Calu3 (cell line): ENCODE measurements around the gene EIF2B1. TPM values are rescaled to one million over a fixed set of nuclear protein-coding genes. Genes with fewer than 3 reads are reported as not detected.

Source experiments
- BruUV-seq: library from RNA; stranded (reverse); fragments of 400-500 nt; replicated peaks from 2 replicates; lab custom pipeline; 2021; lab: Mats Ljungman, UMichigan
- CTCF ChIA-PET: fragments of 300-600 bp; sonication (Branson Sonifier 250); formaldehyde crosslinking; loops from one replicate; lab custom pipeline; 2022; ENCODE audit warnings: antibody characterized with exemption; lab: Charles Lee
- DNase-seq: peaks from one replicate; pipeline ENCODE4 v3.0.0; 2022
- H3K27ac Mint-ChIP-seq: one replicate; pipeline ENCODE4 v1.8.0; 2022; ENCODE audit warnings: mixed read lengths; ENCODE audit not compliant: unreplicated experiment
- H3K27me3 Mint-ChIP-seq: one replicate; pipeline ENCODE4 v1.8.0; 2022; ENCODE audit warnings: mixed read lengths; ENCODE audit not compliant: unreplicated experiment
- H3K36me3 Mint-ChIP-seq: one replicate; pipeline ENCODE4 v1.8.0; 2022; ENCODE audit warnings: mild to moderate bottlenecking, moderate library complexity, mixed read lengths; ENCODE audit not compliant: insufficient read depth, unreplicated experiment
- H3K4me1 Mint-ChIP-seq: one replicate; pipeline ENCODE4 v1.8.0; 2022; ENCODE audit warnings: mild to moderate bottlenecking, low read depth, mixed read lengths; ENCODE audit not compliant: unreplicated experiment
- H3K4me3 Mint-ChIP-seq: one replicate; pipeline ENCODE4 v1.8.0; 2022; ENCODE audit warnings: mild to moderate bottlenecking, low read depth, moderate library complexity, mixed read lengths; ENCODE audit not compliant: unreplicated experiment
- H3K9me3 Mint-ChIP-seq: one replicate; pipeline ENCODE4 v1.8.0; 2022; ENCODE audit warnings: low read depth, mixed read lengths; ENCODE audit not compliant: unreplicated experiment
- CTCF ChIP-seq: fragments of 200-600 bp; IDR thresholded peaks from one replicate; pipeline ENCODE4 v1.8.0; 2022; ENCODE audit warnings: antibody characterized with exemption; ENCODE audit not compliant: unreplicated experiment
- intact Hi-C: fragments of 100-400 bp; cut with micrococcal nuclease; formaldehyde crosslinking; loops from one replicate; pipeline ENCODE4 v1.10.0; 2022; ENCODE audit not compliant: unreplicated experiment
- total RNA-seq: library from RNA; stranded (reverse); gene quantifications from 2 replicates; pipeline ENCODE4 v1.2.3, GENCODE V29; 2022

The EIF2B1 gene
- total RNA-seq, 1 experiment from 2014 or later = 57.0 TPM

DNA sequence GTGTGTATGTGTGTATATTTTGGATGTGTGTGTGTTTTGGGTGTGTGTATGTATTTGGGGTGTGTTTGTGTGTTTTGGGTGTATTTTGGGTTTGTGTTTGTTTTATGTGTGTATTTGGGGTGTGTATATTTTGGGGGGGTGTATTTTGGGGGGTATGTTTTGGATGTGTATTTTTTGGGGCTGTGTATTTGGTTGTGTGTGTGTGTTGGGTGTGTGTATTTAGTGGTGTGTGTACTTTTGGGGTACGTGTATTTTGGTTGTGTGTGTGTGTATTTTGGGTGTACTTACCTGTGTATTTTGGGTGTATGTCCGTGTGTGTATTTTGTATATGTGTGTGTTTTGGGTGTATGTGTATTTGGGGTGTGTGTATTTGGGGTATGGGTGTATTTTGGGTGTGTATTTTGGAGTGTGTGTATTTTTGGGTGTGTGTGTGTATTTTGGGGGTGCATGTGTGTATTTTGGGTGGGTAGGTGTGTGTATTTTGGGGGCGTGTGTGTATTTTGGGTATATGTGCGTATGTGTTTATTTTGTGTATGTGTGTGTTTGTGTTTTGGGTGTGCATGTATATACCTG is 20.7 kb upstream of the EIF2B1 start:
- intact Hi-C loops = no loop called here
- Mint-ChIP-seq H3K36me3 (peaks cover 28% of the 10 kb centered on the region), H3K4me3 (no peak overlapping the region), H3K4me1 (no peaks in the 10 kb centered on the region), H3K27ac (no peak overlapping the region), H3K9me3 (no peaks in the 10 kb centered on the region), H3K27me3 (no peaks in the 10 kb centered on the region)
- no peak for DNase-seq
- TF ChIP-seq CTCF = no peak
- BruUV-seq = no TSS peak
- CTCF ChIA-PET = no interaction called here

DNA sequence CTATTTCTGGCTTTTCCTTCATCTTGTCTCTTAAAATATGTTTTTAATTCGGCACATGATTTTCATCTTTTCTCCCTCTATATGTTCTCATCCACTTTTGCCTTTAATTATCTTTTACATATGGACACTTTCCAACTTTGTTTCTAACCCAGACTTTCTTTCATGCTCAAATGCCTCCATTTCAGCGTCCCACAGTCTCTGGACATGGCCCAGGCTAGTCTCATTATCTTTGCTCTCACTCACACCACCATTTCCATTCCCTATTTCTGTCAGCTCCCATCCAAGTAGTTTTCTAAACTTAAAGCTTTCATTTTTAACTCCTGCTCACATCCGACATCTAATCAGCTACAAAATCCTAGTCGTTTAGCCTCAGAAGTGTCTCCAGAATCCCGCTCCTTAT is 14.9 kb upstream of the EIF2B1 start:
- H3K27ac Mint-ChIP-seq = no peak overlapping the region
- H3K4me1 Mint-ChIP-seq = no peaks in the 10 kb centered on the region
- no peak for DNase-seq
- H3K27me3 Mint-ChIP-seq = no peaks in the 10 kb centered on the region
- BruUV-seq = no TSS peak
- no peak overlapping the region for H3K4me3 Mint-ChIP-seq
- peaks cover 64% of the 10 kb centered on the region for H3K36me3 Mint-ChIP-seq
- intact Hi-C loops = no loop called here
- TF ChIP-seq CTCF = no peak
- H3K9me3 Mint-ChIP-seq = no peaks in the 10 kb centered on the region
- CTCF ChIA-PET = no interaction called here

- Mint-ChIP-seq H3K36me3 (peaks cover 61% of the 10 kb centered on the region), H3K4me1 (no peaks in the 10 kb centered on the region), H3K4me3 (no peak overlapping the region), H3K27me3 (no peaks in the 10 kb centered on the region), H3K27ac (no peak overlapping the region), H3K9me3 (no peaks in the 10 kb centered on the region)
- CTCF ChIA-PET = no interaction called here
- BruUV-seq = no TSS peak
- TF ChIP-seq CTCF = no peak
- no peak for DNase-seq
- intact Hi-C loops = no loop called here
Measured at GRCh38 chr12:123645878-123646277, 12.4 kb upstream of the EIF2B1 start.

- Mint-ChIP-seq H3K27me3 (no peaks in the 10 kb centered on the region), H3K4me3 (no peak overlapping the region), H3K9me3 (no peaks in the 10 kb centered on the region), H3K27ac (no peak overlapping the region), H3K4me1 (no peaks in the 10 kb centered on the region), H3K36me3 (peaks cover 66% of the 10 kb centered on the region)
- CTCF ChIA-PET = no interaction called here
- no TSS peak for BruUV-seq
- intact Hi-C loops = no loop called here
- TF ChIP-seq CTCF = no peak
- no peak for DNase-seq
Measured at GRCh38 chr12:123645380-123645779, 11.9 kb upstream of the EIF2B1 start.
